Measurements from ENCODE around the gene MRPL44. TPM values are rescaled to one million over a fixed set of nuclear protein-coding genes. Genes with fewer than 3 reads are reported as not detected.
A peak's percentile ranks its signal among the peaks of the same experiment; 100 is the strongest.

MRPL44 gene
- total and polyA plus RNA-seq, 2 of the 13 experiments (the other 11 are each of a cell fraction or from before 2014, with no cell fraction given): 38.4 to 78.0 TPM

- no TSS peak for BruUV-seq (replicated peaks)
- H3K4me2 ChIP-seq (ENCODE audit: low read depth, low read length): no peak overlapping the region
- in situ Hi-C loops (cut with HindIII; ENCODE audit: extremely low pct_ligation_motif_present, low pct_unique_long_range_greater_than_20kb): no loop called here
- no peaks in the 10 kb centered on the region for H4K20me1 ChIP-seq (ENCODE audit: insufficient read depth, low read length)
- CTCF ChIA-PET (ENCODE audit: low intra/inter-chr PET ratio, low total read pairs): interaction anchor here (0.8 to 4.6 kb wide), 9 partner anchors 19 to 808 kb away, joined by 3 to 120 read pairs (median 6); partner anchors contain the start of gene SERPINE2
- 100% methylated on average over 1 of the region's 1 CpG for WGBS (ENCODE audit: low lambda C conversion rate)
- no peaks in the 10 kb centered on the region for H3K79me2 ChIP-seq (ENCODE audit: insufficient read depth, low read length)
- no peak overlapping the region for H2AFZ ChIP-seq (ENCODE audit: low read length)
- intact Hi-C loops (cut with micrococcal nuclease; ENCODE audit: unreplicated experiment): loop anchor here (1.0 to 2.0 kb wide), 7 partner anchors 19 to 681 kb away; no protein-coding TSS in a partner anchor
- ATAC-seq: no peak
- FAIRE-seq: no peak
- no peak for DNase-seq (ENCODE audit: low spot score)
- no peak overlapping the region for H3K27ac ChIP-seq (ENCODE audit: extremely low read length, insufficient read depth, low read length)
- TF ChIP-seq HMG20B (CRISPR knock-in tag; conservative IDR thresholded peaks at IDR 0.05): no peak
- peak; percentile 46; the same call in 1 of the 2 replicates for TF ChIP-seq MNT (IDR thresholded peaks at IDR 0.05)
- peaks cover 16% of the 10 kb centered on the region for H3K4me1 ChIP-seq (ENCODE audit: insufficient read depth, low read length)
- POLR2A ChIA-PET: interaction anchor here (0.7 to 1.5 kb wide), 5 partner anchors 9 to 315 kb away, joined by 4 to 7 read pairs (median 6); partner anchors contain the start of gene MRPL44
- no peak overlapping the region for H3K9ac ChIP-seq (ENCODE audit: insufficient read depth, low read depth, low read length)
- H3K27me3 ChIP-seq (ENCODE audit: control insufficient read depth in 1 of 2, insufficient read depth in 2 of 2, low read length in 2 of 2): no peaks in the 10 kb centered on the region
- H3K36me3 ChIP-seq (replicated peaks in 1 of 2; ENCODE audit: control insufficient read depth in 1 of 2, insufficient read depth in 2 of 2, low read length in 2 of 2): peaks cover 1 to 20% of the 10 kb centered on the region in 2 experiments; a peak in 4 of 5 replicates
- no peak overlapping the region for H3K4me3 ChIP-seq (replicated peaks in 1 of 3; ENCODE audit: insufficient read depth in 1 of 3, low read depth in 2 of 3, low read length in 3 of 3)
- no peaks in the 10 kb centered on the region for H3K9me3 ChIP-seq (ENCODE audit: low read length)
These were observed 12.6 kb downstream of the MRPL44 start for GRCh38 chr2:223969856-223970255.

- no peak overlapping the region for H2AFZ ChIP-seq (ENCODE audit: low read length)
- H3K27ac ChIP-seq (ENCODE audit: extremely low read length, insufficient read depth, low read length): no peak overlapping the region
- H3K36me3 ChIP-seq (replicated peaks in 1 of 2; ENCODE audit: control insufficient read depth in 1 of 2, insufficient read depth in 2 of 2, low read length in 2 of 2): peaks cover 1 to 14% of the 10 kb centered on the region in 2 experiments; a peak in 4 of 5 replicates
- no TSS peak for BruUV-seq (replicated peaks)
- no peak overlapping the region for H3K4me2 ChIP-seq (ENCODE audit: low read depth, low read length)
- H4K20me1 ChIP-seq (ENCODE audit: insufficient read depth, low read length): no peaks in the 10 kb centered on the region
- ChIA-PET CTCF (ENCODE audit: low intra/inter-chr PET ratio, low total read pairs) (interaction anchor here (0.6 to 4.6 kb wide), 11 partner anchors 18 to 808 kb away, joined by 3 to 120 read pairs (median 6); partner anchors contain the start of gene SERPINE2), POLR2A (interaction anchor here (0.7 to 1.5 kb wide), 5 partner anchors 10 to 314 kb away, joined by 4 to 7 read pairs (median 6); partner anchors contain the start of gene MRPL44)
- intact Hi-C loops (cut with micrococcal nuclease; ENCODE audit: unreplicated experiment) (loop anchor here (1.0 to 2.0 kb wide), 7 partner anchors 19 to 680 kb away; no protein-coding TSS in a partner anchor), in situ Hi-C loops (cut with HindIII; ENCODE audit: extremely low pct_ligation_motif_present, low pct_unique_long_range_greater_than_20kb) (no loop called here)
- peak; percentile 60 for FAIRE-seq
- H3K4me3 ChIP-seq (replicated peaks in 1 of 3; ENCODE audit: insufficient read depth in 1 of 3, low read depth in 2 of 3, low read length in 3 of 3): no peak overlapping the region
- H3K27me3 ChIP-seq (ENCODE audit: control insufficient read depth in 1 of 2, insufficient read depth in 2 of 2, low read length in 2 of 2): no peaks in the 10 kb centered on the region
- ATAC-seq: peak; percentile 62
- peak; percentile 66 for DNase-seq (ENCODE audit: low spot score)
- H3K4me1 ChIP-seq (ENCODE audit: insufficient read depth, low read length): peaks cover 16% of the 10 kb centered on the region
- 71% methylated on average over 8 of the region's 8 CpGs for WGBS (ENCODE audit: low lambda C conversion rate)
- no peak overlapping the region for H3K9ac ChIP-seq (ENCODE audit: insufficient read depth, low read depth, low read length)
- H3K79me2 ChIP-seq (ENCODE audit: insufficient read depth, low read length): no peaks in the 10 kb centered on the region
- H3K9me3 ChIP-seq (ENCODE audit: low read length): no peaks in the 10 kb centered on the region
- TF ChIP-seq DZIP1 (CRISPR knock-in tag; IDR thresholded peaks at IDR 0.05): no peak
- TF ChIP-seq GATAD2A (CRISPR knock-in tag; IDR thresholded peaks at IDR 0.05): peak; percentile 36; the same call in 1 of the 2 replicates
- no peak for TF ChIP-seq ZNF749 (CRISPR knock-in tag; IDR thresholded peaks at IDR 0.05; ENCODE audit: borderline replicate concordance)
- TF ChIP-seq ZBTB25 (CRISPR knock-in tag; IDR thresholded peaks at IDR 0.05): 0 out of 2 replicates have a peak, but pooled peaks have one; percentile 29
- TF ChIP-seq ZNF775 (CRISPR knock-in tag; IDR thresholded peaks at IDR 0.05; ENCODE audit: borderline replicate concordance): no peak
- TF ChIP-seq CEBPG (CRISPR knock-in tag; IDR thresholded peaks at IDR 0.05): peak; percentile 94
These were observed 13.3 kb downstream of the MRPL44 start for GRCh38 chr2:223970343-223971128.

Data from HepG2 (cell line).